Rectal smooth muscle tissue (tissue), 1 donor: ENCODE measurements around the gene PRSS21.

ENCODE experiments used
- H3K27ac ChIP-seq: one replicate; pipeline ENCODE4 v1.7.0; 2013; ENCODE audit warnings: low read depth, low read length, inconsistent platforms
- H3K27me3 ChIP-seq: one replicate; pipeline ENCODE4 v1.7.0; 2013; ENCODE audit warnings: low read length; ENCODE audit not compliant: control insufficient read depth, insufficient read depth
- H3K36me3 ChIP-seq: one replicate; pipeline ENCODE4 v1.7.0; 2013; ENCODE audit warnings: low read length; ENCODE audit not compliant: control insufficient read depth, insufficient read depth
- H3K4me1 ChIP-seq: one replicate; pipeline ENCODE4 v1.7.0; 2013; ENCODE audit warnings: low read length; ENCODE audit not compliant: control insufficient read depth, insufficient read depth
- H3K4me3 ChIP-seq: one replicate; pipeline ENCODE4 v1.7.0; 2013; ENCODE audit warnings: low read length
- H3K9ac ChIP-seq: one replicate; pipeline ENCODE4 v1.7.0; 2013; ENCODE audit warnings: low read length

The PRSS21 gene

GRCh38 chr16:2817340-2818271 lies 569 bp downstream of the PRSS21 start:
- Histone ChIP-seq H3K36me3 (no peaks in the 10 kb centered on the region), H3K27me3 (no peaks in the 10 kb centered on the region), H3K4me1 (no peaks in the 10 kb centered on the region), H3K9ac (no peak overlapping the region), H3K4me3 (no peak overlapping the region), H3K27ac (no peak overlapping the region)

GRCh38 chr16:2818272-2818876 lies 1.3 kb downstream of the PRSS21 start:
- H3K27me3 ChIP-seq: no peaks in the 10 kb centered on the region
- H3K27ac ChIP-seq: no peak overlapping the region
- no peaks in the 10 kb centered on the region for H3K4me1 ChIP-seq
- H3K36me3 ChIP-seq: no peaks in the 10 kb centered on the region
- no peak overlapping the region for H3K9ac ChIP-seq
- H3K4me3 ChIP-seq: no peak overlapping the region

DNA sequence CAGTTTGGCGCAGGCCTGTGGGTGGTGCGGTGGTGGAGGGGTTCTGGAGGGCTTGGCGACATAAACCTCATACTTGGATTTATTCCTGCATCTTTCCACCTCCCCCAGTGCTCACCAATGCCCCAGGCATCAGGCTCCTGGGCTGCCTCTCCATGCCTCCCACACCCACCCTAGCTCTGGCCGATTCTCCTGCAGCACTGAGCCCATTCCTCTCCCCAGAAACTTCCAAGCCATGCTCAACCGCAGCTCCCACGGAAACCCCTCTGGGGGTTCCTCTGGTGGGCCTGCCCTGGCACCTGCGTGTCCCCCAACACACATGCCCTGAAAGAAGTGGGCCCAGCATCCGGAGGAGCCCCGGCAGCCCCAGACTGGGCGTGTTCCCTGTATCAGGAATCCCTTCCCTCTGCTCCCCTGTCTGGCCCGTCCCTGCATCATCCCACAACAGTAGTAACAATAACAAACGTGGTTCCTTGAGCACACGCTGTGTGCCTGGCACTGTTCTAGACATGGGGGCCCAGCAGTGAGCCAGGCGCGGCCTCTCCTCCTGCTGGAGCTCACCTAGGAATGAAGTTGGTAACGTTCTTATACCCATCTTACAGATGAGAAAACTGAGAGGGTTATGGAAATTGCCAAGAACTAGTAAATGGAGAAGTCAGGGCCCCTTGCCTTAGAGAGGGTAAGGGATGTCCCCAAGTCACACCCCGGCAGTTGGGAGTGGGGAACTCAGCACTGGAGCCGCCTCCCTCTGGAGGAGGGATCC lies 2.3 kb downstream of the PRSS21 start:
- no peak overlapping the region for H3K9ac ChIP-seq
- no peak overlapping the region for H3K4me3 ChIP-seq
- no peaks in the 10 kb centered on the region for H3K4me1 ChIP-seq
- H3K36me3 ChIP-seq: no peaks in the 10 kb centered on the region
- no peaks in the 10 kb centered on the region for H3K27me3 ChIP-seq
- no peak overlapping the region for H3K27ac ChIP-seq

DNA sequence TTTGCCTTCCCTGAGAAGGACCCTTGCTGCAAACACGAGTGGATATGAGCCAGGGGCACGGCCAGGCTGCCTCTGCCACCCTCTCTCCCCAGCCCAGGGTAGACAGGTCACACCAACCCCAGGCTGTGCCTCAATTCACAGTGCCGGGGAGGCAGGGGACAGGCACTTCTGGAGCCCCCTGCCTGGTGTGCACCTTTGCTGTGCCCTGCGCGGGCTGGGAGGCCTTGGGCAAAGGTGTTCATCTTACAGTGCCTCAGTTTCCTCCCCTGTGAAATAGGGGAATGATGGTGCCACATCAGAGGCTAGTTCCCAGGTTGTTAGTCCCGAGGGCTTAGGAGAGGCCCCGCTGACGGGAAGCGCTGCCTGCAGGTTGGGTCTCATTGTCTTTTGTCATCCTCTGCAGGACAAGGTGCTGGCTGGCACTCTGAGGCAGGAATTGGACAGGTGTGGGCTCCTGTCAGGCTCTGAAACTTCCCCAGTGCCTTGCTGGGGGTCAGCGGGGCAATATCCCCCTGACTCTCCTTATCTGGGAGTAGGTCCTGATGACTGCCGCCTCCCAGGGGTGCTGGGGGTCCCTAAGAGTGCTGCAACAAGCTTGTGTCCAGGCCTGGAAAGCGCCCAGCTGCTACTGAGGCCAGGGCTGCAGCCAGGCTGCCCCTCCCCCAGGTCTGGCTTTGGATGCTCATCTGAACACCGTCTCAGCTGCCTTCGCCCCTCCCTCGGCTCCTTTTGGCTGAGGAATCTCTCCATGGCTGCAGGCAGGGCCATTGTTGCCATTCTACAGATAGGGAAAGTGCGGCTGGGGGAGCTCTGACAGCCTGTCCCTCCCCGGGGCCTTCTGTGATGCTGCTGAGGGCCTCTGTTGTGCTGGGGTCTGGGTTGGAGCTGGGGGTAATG lies 3.1 kb downstream of the PRSS21 start:
- H3K27ac ChIP-seq: no peak overlapping the region
- H3K4me1 ChIP-seq: no peaks in the 10 kb centered on the region
- no peaks in the 10 kb centered on the region for H3K27me3 ChIP-seq
- H3K4me3 ChIP-seq: no peak overlapping the region
- no peak overlapping the region for H3K9ac ChIP-seq
- H3K36me3 ChIP-seq: no peaks in the 10 kb centered on the region

GRCh38 chr16:2820836-2821486 lies 3.9 kb downstream of the PRSS21 start:
- Histone ChIP-seq H3K27ac (no peak overlapping the region), H3K4me3 (no peak overlapping the region), H3K27me3 (no peaks in the 10 kb centered on the region), H3K4me1 (no peaks in the 10 kb centered on the region), H3K36me3 (no peaks in the 10 kb centered on the region), H3K9ac (no peak overlapping the region)

- Histone ChIP-seq H3K27ac (no peak overlapping the region), H3K4me1 (no peaks in the 10 kb centered on the region), H3K27me3 (no peaks in the 10 kb centered on the region), H3K9ac (no peak overlapping the region), H3K36me3 (no peaks in the 10 kb centered on the region), H3K4me3 (no peak overlapping the region)
Observed at GRCh38 chr16:2821487-2822157, 4.6 kb downstream of the PRSS21 start.

DNA sequence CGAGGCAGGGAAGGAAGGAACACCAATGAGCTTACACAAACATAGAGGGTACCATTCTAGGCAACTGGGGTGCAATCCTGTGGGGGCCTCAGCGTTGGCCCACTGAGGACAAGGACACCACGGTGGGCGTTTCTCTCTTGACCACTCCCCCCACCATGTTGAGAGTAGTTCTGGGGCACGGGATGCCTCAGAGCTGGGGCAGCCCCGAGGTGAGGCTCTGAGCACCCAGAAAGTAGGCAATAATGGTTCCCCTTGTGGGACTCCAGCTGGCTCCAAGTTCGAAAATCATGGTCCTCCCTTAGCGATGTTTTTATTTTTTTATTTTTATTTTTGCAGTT lies 5.1 kb downstream of the PRSS21 start:
- Histone ChIP-seq H3K27me3 (no peaks in the 10 kb centered on the region), H3K36me3 (no peaks in the 10 kb centered on the region), H3K9ac (no peak overlapping the region), H3K4me3 (no peak overlapping the region), H3K4me1 (no peaks in the 10 kb centered on the region), H3K27ac (no peak overlapping the region)

- Histone ChIP-seq H3K36me3 (no peaks in the 10 kb centered on the region), H3K27me3 (no peaks in the 10 kb centered on the region), H3K9ac (no peak overlapping the region), H3K4me1 (no peaks in the 10 kb centered on the region), H3K27ac (no peak overlapping the region), H3K4me3 (no peak overlapping the region)
Observed at GRCh38 chr16:2822496-2822895, 5.5 kb downstream of the PRSS21 start.

DNA sequence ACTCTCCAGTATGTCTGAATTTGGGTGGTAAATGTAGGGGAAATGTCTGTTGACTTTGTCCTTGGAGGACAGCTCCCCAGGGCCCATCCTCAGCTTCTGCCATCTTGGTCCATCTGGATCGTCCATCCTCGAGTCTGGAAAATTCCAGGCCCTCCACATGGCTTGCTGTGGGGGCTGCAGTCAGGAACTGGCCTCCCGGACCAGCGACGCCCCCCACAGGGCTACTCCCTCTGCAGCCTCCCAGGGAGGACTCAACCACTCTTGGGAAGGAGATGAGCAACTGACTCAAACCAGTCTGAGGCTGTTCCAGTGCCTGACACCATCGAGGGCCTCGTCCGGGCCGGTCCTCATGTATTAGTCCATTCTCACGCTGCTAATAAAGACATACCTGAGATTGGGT lies 7.6 kb downstream of the PRSS21 start:
- Histone ChIP-seq H3K4me1 (no peaks in the 10 kb centered on the region), H3K9ac (no peak overlapping the region), H3K4me3 (no peak overlapping the region), H3K27me3 (no peaks in the 10 kb centered on the region), H3K36me3 (no peaks in the 10 kb centered on the region), H3K27ac (no peak overlapping the region)

DNA sequence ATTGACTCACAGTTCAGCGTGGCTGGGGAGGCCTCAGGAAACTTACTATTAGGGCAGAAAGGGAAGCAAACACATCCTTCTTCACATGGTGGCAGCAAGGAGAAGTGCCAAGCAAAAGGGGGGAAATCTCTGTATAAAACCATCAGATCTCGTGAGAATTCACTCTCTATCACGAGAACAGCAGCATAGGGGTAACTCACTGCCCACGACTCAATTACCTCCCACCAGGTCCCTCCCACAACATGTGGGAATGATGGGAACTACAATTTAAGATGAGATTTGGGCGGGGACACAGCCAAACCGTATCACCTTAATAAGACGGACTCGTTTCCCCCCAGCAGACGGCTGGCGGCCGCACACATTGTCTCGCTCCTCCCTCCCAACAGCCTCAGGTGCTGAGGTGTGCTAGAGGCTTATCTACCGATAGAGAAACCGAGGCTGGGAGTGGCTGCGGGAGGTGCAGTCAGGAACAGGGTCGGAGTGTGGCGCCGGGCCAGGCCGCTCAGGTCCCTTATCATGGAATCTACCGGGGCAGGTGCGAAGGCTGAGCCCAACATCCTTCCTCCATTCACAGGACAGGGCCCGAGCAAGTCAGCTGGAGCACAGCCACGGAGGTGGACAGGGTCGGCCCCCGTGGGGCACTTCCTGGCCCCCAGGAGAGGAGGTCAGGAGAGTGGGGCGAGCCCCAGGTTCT lies 8.2 kb downstream of the PRSS21 start:
- no peaks in the 10 kb centered on the region for H3K27me3 ChIP-seq
- no peaks in the 10 kb centered on the region for H3K4me1 ChIP-seq
- no peak overlapping the region for H3K27ac ChIP-seq
- no peaks in the 10 kb centered on the region for H3K36me3 ChIP-seq
- no peak overlapping the region for H3K4me3 ChIP-seq
- H3K9ac ChIP-seq: no peak overlapping the region

DNA sequence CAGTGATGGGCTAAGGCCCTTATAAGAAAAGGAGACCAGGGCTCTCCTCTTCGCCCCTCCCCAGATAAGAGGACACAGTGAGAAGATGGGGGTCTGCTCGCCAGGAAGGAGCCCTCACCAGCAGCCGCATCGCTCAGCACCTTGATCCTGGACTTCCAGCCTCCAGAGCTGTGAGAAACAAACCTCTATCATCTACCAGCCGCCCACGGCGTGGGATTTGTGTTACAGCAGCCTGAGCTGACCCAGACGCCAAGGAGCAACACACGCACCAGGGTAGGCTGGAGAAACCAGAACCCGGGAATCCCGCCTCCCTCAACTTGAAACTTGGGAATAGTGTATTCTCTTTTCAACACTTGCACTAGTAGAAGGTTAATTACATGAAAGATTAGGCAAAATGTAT lies 8.9 kb downstream of the PRSS21 start:
- no peak overlapping the region for H3K4me3 ChIP-seq
- H3K36me3 ChIP-seq: no peaks in the 10 kb centered on the region
- H3K4me1 ChIP-seq: no peaks in the 10 kb centered on the region
- H3K27me3 ChIP-seq: no peaks in the 10 kb centered on the region
- H3K9ac ChIP-seq: no peak overlapping the region
- H3K27ac ChIP-seq: no peak overlapping the region
